Measurements from ENCODE around the gene GLOD4.

DNA sequence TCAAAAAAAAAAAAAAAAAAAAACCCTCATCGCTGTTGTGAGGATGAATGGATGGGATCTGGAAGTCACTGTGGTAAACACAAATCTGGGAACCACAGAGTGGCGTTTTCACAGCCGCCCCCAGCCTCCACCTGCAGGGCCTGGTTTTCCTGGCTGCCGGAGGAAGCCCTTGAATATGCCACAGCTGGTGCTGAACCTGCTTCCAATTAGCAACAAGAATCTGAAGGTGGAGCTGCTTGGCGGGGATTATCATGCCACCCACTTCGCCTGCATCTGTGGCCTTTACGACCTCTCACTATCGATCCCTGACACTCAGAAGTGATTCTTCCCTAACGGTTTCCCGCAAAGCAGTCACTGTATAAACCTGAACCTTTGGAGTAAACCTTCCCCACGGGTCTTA is 16.2 kb upstream of the GLOD4 start:
- TF ChIP-seq, protein P1, sequence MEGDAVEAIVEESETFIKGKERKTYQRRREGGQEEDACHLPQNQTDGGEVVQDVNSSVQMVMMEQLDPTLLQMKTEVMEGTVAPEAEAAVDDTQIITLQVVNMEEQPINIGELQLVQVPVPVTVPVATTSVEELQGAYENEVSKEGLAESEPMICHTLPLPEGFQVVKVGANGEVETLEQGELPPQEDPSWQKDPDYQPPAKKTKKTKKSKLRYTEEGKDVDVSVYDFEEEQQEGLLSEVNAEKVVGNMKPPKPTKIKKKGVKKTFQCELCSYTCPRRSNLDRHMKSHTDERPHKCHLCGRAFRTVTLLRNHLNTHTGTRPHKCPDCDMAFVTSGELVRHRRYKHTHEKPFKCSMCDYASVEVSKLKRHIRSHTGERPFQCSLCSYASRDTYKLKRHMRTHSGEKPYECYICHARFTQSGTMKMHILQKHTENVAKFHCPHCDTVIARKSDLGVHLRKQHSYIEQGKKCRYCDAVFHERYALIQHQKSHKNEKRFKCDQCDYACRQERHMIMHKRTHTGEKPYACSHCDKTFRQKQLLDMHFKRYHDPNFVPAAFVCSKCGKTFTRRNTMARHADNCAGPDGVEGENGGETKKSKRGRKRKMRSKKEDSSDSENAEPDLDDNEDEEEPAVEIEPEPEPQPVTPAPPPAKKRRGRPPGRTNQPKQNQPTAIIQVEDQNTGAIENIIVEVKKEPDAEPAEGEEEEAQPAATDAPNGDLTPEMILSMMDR (IDR thresholded peaks at IDR 0.05 in 8 of 11, conservative IDR thresholded peaks at IDR 0.05 in 3 of 11) = no peak
- TF ChIP-seq POLR2A (IDR thresholded peaks at IDR 0.05) = no peak

Measured in spleen (tissue), 7 donors.